ENCODE results near the gene BRAF. TPM values are rescaled to one million over a fixed set of nuclear protein-coding genes. Genes with fewer than 3 reads are reported as not detected.

Gene BRAF
- total and polyA plus RNA-seq, 2 of the 8 experiments (the other 6 are each of a cell fraction or from before 2014, with no cell fraction given), result 11.4 to 32.6 TPM

DNA sequence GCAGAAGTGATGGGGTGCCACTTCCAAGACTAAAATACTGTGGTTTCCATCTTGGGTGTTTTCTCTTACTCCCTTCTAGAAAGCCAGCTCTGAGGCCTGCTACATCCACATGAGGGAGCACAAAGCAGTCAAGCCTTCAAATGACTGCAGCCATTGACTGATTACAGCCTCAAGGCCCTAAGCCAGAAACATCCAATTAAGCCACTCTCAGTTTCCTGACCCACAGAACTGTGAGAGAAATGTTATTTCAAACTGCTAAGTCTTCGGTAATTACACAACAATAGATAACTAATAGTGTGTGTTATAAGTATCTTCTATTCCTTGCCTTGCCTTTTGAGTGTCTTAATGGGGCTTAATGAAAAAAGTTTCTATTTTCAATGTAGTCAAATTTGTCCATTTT is 24.8 kb downstream of the BRAF start:
- no peak overlapping the region for H4K91ac ChIP-seq (replicated peaks; ENCODE audit: insufficient read length, low read length)
- TF ChIP-seq YY1 (IDR thresholded peaks at IDR 0.05; ENCODE audit: low read depth, low read length) (0 out of 2 replicates have a peak, but pooled peaks have one; percentile 39), CTCF (IDR thresholded peaks at IDR 0.05; ENCODE audit: control extremely low read depth in 1 of 3, insufficient read depth in 1 of 3, low read depth in 1 of 3, low read length in 3 of 3) (peak in 2 of 3 experiments; percentile 5 to 9; a peak in 1 of 4 replicates), CBX5 (IDR thresholded peaks at IDR 0.05; ENCODE audit: low read depth, low read length) (no peak), RAD21 (IDR thresholded peaks at IDR 0.05 in 1 of 2, conservative IDR thresholded peaks at IDR 0.05 in 1 of 2; ENCODE audit: low read depth in 2 of 2, low read length in 2 of 2) (peak in 1 of 2 experiments; percentile 25; a peak in 1 of 4 replicates), SIN3A (conservative IDR thresholded peaks at IDR 0.05 in 1 of 2, IDR thresholded peaks at IDR 0.05 in 1 of 2; ENCODE audit: low read depth in 1 of 2, low read length in 2 of 2) (no peak), HDAC2 (IDR thresholded peaks at IDR 0.05; ENCODE audit: borderline replicate concordance in 1 of 2, low read depth in 2 of 2, low read length in 2 of 2) (no peak)
- H3K4me3 ChIP-seq (ENCODE audit: extremely low read depth in 1 of 4, insufficient read depth in 2 of 4, low read depth in 3 of 4, low read length in 4 of 4), result no peak overlapping the region
- no peak overlapping the region for H3K4ac ChIP-seq (replicated peaks; ENCODE audit: insufficient read length, low read depth, low read length)
- no peaks in the 10 kb centered on the region for H3K27me3 ChIP-seq (replicated peaks in 1 of 4; ENCODE audit: control insufficient read depth in 3 of 4, extremely low read depth in 1 of 4, insufficient read depth in 3 of 4, low read length in 3 of 4)
- H2BK12ac ChIP-seq (ENCODE audit: low read depth, low read length), result no peak overlapping the region
- no peaks in the 10 kb centered on the region for H3K23me2 ChIP-seq (ENCODE audit: low read depth, low read length)
- H3K9ac ChIP-seq (replicated peaks in 1 of 4; ENCODE audit: extremely low read depth in 1 of 4, low read depth in 3 of 4, low read length in 3 of 4), result no peak overlapping the region
- H3K18ac ChIP-seq (ENCODE audit: extremely low read depth, low read length), result no peak overlapping the region
- H3K4me1 ChIP-seq (replicated peaks in 1 of 4; ENCODE audit: control insufficient read depth in 3 of 4, insufficient read depth in 4 of 4, low read length in 3 of 4), result peaks cover 0 to 7% (median 2%) of the 10 kb centered on the region in 4 experiments; a peak in 2 of 7 replicates
- H3K14ac ChIP-seq (ENCODE audit: insufficient read length), result no peak overlapping the region
- POLR2A ChIA-PET (ENCODE audit: partially characterized antibody), result interaction anchor here (0.6 kb wide), 1 partner anchor 8 kb away, joined by 4 read pairs; no protein-coding TSS in a partner anchor
- peaks cover 4 to 6% of the 10 kb centered on the region in 2 experiments for H4K20me1 ChIP-seq (replicated peaks in 1 of 2; ENCODE audit: control insufficient read depth in 1 of 2, insufficient read depth in 2 of 2, low read length in 2 of 2)
- no peak overlapping the region for H3K27ac ChIP-seq (ENCODE audit: low read depth, low read length)
- peaks cover 0 to 6% of the 10 kb centered on the region in 2 experiments; a peak in 2 of 4 replicates for H3K9me3 ChIP-seq (ENCODE audit: insufficient read depth in 2 of 2, low read depth in 1 of 2, low read length in 1 of 2)
- WGBS, 2 experiments (ENCODE audit: extremely low coverage in 1 of 2, insufficient coverage in 1 of 2, insufficient read length in 1 of 2, insufficient replicate concordance in 2 of 2, low coverage in 1 of 2, low lambda C conversion rate in 2 of 2, missing lambda C conversion rate in 1 of 2), result 84% methylated on average over 1 of the region's 1 CpG; no CpG with 5 or more reads in 1 of the 2 experiments
- H3K4me2 ChIP-seq (ENCODE audit: insufficient read depth in 1 of 2, low read depth in 2 of 2, low read length in 2 of 2), result no peak overlapping the region; a peak in 1 of 4 replicates
- FAIRE-seq, result no peak
- H2AFZ ChIP-seq (ENCODE audit: low read length), result no peak overlapping the region
- no peak overlapping the region for H4K5ac ChIP-seq (ENCODE audit: insufficient read length, low read depth, low read length)
- no peak overlapping the region for H3K56ac ChIP-seq (replicated peaks; ENCODE audit: insufficient read length, low read depth, low read length)
- H3K79me1 ChIP-seq (ENCODE audit: low read depth, low read length), result peaks cover 6% of the 10 kb centered on the region; the same call in 1 of the 2 replicates
- peaks cover 0 to 4% (median 0%) of the 10 kb centered on the region in 4 experiments; a peak in 1 of 8 replicates for H3K36me3 ChIP-seq (ENCODE audit: control insufficient read depth in 2 of 4, insufficient read depth in 4 of 4, low read length in 3 of 4)
- peaks cover 0 to 89% of the 10 kb centered on the region in 2 experiments; a peak in 3 of 4 replicates for H3K79me2 ChIP-seq (ENCODE audit: control insufficient read depth in 1 of 2, insufficient read depth in 2 of 2, low read length in 2 of 2)
- no peak for DNase-seq (ENCODE audit: low read depth in 1 of 2, low spot score in 2 of 2)
- H3K23ac ChIP-seq (ENCODE audit: insufficient read length), result no peak overlapping the region
- no peak overlapping the region for H2BK5ac ChIP-seq (ENCODE audit: low read depth, low read length)
- H2BK20ac ChIP-seq (ENCODE audit: low read length), result no peak overlapping the region
- H4K8ac ChIP-seq (ENCODE audit: extremely low read depth, insufficient read depth, low read length), result no peak overlapping the region
- CTCF ChIA-PET (ENCODE audit: partially characterized antibody), result interaction anchor here (1.0 to 1.7 kb wide), 5 partner anchors 11 to 239 kb away, joined by 3 to 5 read pairs (median 3); no protein-coding TSS in a partner anchor
- peak overlapping the region; percentile 65; the same call in 1 of the 2 replicates for H2AK5ac ChIP-seq (ENCODE audit: low read depth, low read length)
- no peak overlapping the region for H2BK15ac ChIP-seq (ENCODE audit: low read length)
- no peak overlapping the region for H2BK120ac ChIP-seq (replicated peaks; ENCODE audit: low read depth, low read length)
